A549 (cell line): ENCODE measurements around the gene CFAP69. TPM values are rescaled to one million over a fixed set of nuclear protein-coding genes. Genes with fewer than 3 reads are reported as not detected.

ENCODE experiments used
- ATAC-seq, 2 experiments: fragments of 200-7000 bp in 1 of 2; fragments of >200 bp in 1 of 2; cut with Nextera tagmentation in 1 of 2; cut with Tn5 transposase in 1 of 2; 3 replicates each; pipeline versions ENCODE4 v1.8.0 to v1.9.1; 2018 to 2020; ENCODE audit warnings: mild to moderate bottlenecking in 1 of 2, moderate library complexity in 1 of 2
- CTCF ChIA-PET: fragments of 300-600 bp; sonication (Branson Sonifier 250); formaldehyde crosslinking; extraction: SDS; loops from one replicate; lab custom pipeline; 2021; ENCODE audit warnings: antibody characterized with exemption, inconsistent platforms; lab: Yijun Ruan, JAX
- POLR2A ChIA-PET: fragments of 350-600 bp; formaldehyde crosslinking; extraction: SDS; loops from one replicate; lab custom pipeline; 2021; ENCODE audit warnings: antibody characterized with exemption, inconsistent platforms; lab: Yijun Ruan, JAX
- DNase-seq, 2 experiments: peaks; one replicate each; pipeline versions ENCODE4 v3.0.0 to v3.0.0-alpha.2; 2011 to 2016; ENCODE audit warnings: low read depth in 1 of 2, low spot score in 1 of 2
- FAIRE-seq: peaks from 2 replicates; lab custom pipeline; 2011; peaks lifted over from hg19 to GRCh38; lab: Jason Lieb, UNC
- H3K27ac ChIP-seq, 2 experiments: fragments of >200 bp; sonication (Bioruptor Twin); formaldehyde crosslinking; 3 replicates each; pipeline ENCODE4 v1.5.1; 2016 to 2017
- H3K4me1 ChIP-seq: fragments of >200 bp; sonication (Bioruptor Twin); formaldehyde crosslinking; 3 replicates; pipeline ENCODE4 v1.6.1; 2016
- H3K4me2 ChIP-seq: fragments of >200 bp; sonication (Bioruptor Twin); formaldehyde crosslinking; 3 replicates; pipeline ENCODE4 v1.6.1; 2016
- H3K4me3 ChIP-seq: fragments of >200 bp; sonication (Bioruptor Twin); formaldehyde crosslinking; 3 replicates; pipeline ENCODE4 v1.5.1; 2016
- H3K9me3 ChIP-seq: fragments of >200 bp; sonication (Bioruptor Twin); formaldehyde crosslinking; 3 replicates; pipeline ENCODE4 v1.6.1; 2016
- CBX8 ChIP-seq: fragments of 200-600 bp; sonication (generic); IDR thresholded peaks from 2 replicates; pipeline ENCODE4 v1.6.1; 2016
- CEBPB ChIP-seq, 2 experiments: fragments of >200 bp in 1 of 2; sonication (Bioruptor Twin) in 1 of 2; formaldehyde crosslinking in 1 of 2; IDR thresholded peaks; 2 replicates each; pipeline ENCODE4 v1.6.1; 2012 to 2016
- CHD4 ChIP-seq: fragments of 200-600 bp; sonication (generic); IDR thresholded peaks from 2 replicates; pipeline ENCODE4 v1.6.1; 2016; ENCODE audit warnings: antibody characterized with exemption, mild to moderate bottlenecking, borderline replicate concordance
- EHMT2 ChIP-seq: fragments of 200-600 bp; sonication (generic); IDR thresholded peaks from 2 replicates; pipeline ENCODE4 v1.6.1; 2016; ENCODE audit warnings: antibody characterized with exemption, low read depth, mild to moderate bottlenecking, moderate library complexity
- FOSB ChIP-seq: fragments of 250-450 bp; sonication (Bioruptor Pico); IDR thresholded peaks from 2 replicates; pipeline ENCODE4 v1.5.0; 2020; ENCODE audit warnings: mild to moderate bottlenecking, moderate library complexity
- FOXS1 ChIP-seq: fragments of 250-450 bp; sonication (Bioruptor Pico); IDR thresholded peaks from 2 replicates; pipeline ENCODE4 v1.5.0; 2020; ENCODE audit warnings: mild to moderate bottlenecking, moderate library complexity
- HDAC2 ChIP-seq: fragments of 200-600 bp; sonication (generic); IDR thresholded peaks from 2 replicates; pipeline ENCODE4 v1.6.1; 2016
- HOXB13 ChIP-seq: fragments of 250-450 bp; sonication (Bioruptor Pico); IDR thresholded peaks from 2 replicates; pipeline ENCODE4 v1.5.0; 2020; ENCODE audit warnings: low read depth, mild to moderate bottlenecking, moderate library complexity
- JUNB ChIP-seq: fragments of >200 bp; sonication (Bioruptor Twin); formaldehyde crosslinking; IDR thresholded peaks from 2 replicates; pipeline ENCODE4 v1.6.1; 2016
- MAFK ChIP-seq: fragments of 450-650 bp; IDR thresholded peaks from 2 replicates; pipeline ENCODE4 v1.6.1; 2014; ENCODE audit not compliant: partially characterized antibody
- NR3C1 ChIP-seq: fragments of >200 bp; sonication (Bioruptor Twin); formaldehyde crosslinking; IDR thresholded peaks from 3 replicates; pipeline ENCODE4 v1.6.1; 2017
- PHF8 ChIP-seq: fragments of 200-600 bp; sonication (generic); IDR thresholded peaks from 2 replicates; pipeline ENCODE4 v1.6.1; 2016; ENCODE audit warnings: low read depth, mild to moderate bottlenecking, antibody characterized with exemption, moderate library complexity, borderline replicate concordance
- POLR2A ChIP-seq: IDR thresholded peaks from 2 replicates; pipeline ENCODE4 v1.6.1; 2012; ENCODE audit warnings: mild to moderate bottlenecking, low read length
- POLR2AphosphoS2 ChIP-seq: conservative IDR thresholded peaks from 2 replicates; pipeline ENCODE4 v1.6.1; 2012; ENCODE audit warnings: low read length, improper control_type of control experiment, inconsistent platforms
- RFX5 ChIP-seq: fragments of 450-650 bp; IDR thresholded peaks from 2 replicates; pipeline ENCODE4 v1.7.1; 2014; ENCODE audit warnings: antibody characterized with exemption, mild to moderate bottlenecking, moderate library complexity
- ZC3H11A ChIP-seq: fragments of 450-650 bp; IDR thresholded peaks from 2 replicates; pipeline ENCODE4 v1.6.1; 2014; ENCODE audit warnings: antibody characterized with exemption, mild to moderate bottlenecking
- ZFP36 ChIP-seq: fragments of 450-650 bp; IDR thresholded peaks from 2 replicates; pipeline ENCODE4 v1.6.1; 2014; ENCODE audit warnings: borderline replicate concordance; ENCODE audit not compliant: partially characterized antibody
- ZNF302 ChIP-seq: fragments of 250-450 bp; sonication (Bioruptor Pico); IDR thresholded peaks from 2 replicates; pipeline ENCODE4 v1.9.0; 2021; ENCODE audit warnings: inconsistent platforms, mild to moderate bottlenecking, moderate library complexity
- WGBS: methylation state at CpG from one replicate; pipeline ENCODE4 v1.1.6; 2017; ENCODE audit errors: missing lambda C conversion rate; 5-methylcytosine and 5-hydroxymethylcytosine counted together
- polyA plus RNA-seq, 4 experiments: library from polyadenylated mRNA; depleted of rRNA in 3 of 4; stranded (reverse); fragments of >200 nt; fragmentation: RNase III in 1 of 4; extraction: RNeasy Plus Mini Kit Qiagen cat#74134 plus additional on column Dnase treatment in 1 of 4; gene quantifications; 2 replicates in 3 of 4; 3 replicates in 1 of 4; pipeline ENCODE4 v1.2.3, GENCODE V29; 2011 to 2017
- TF ChIP-seq, protein P1 (sequence below): fragments of >200 bp; sonication (Bioruptor Twin); formaldehyde crosslinking; IDR thresholded peaks from 3 replicates; pipeline ENCODE4 v1.6.1; 2016
- TF ChIP-seq, protein P2 (sequence below): fragments of 200-600 bp; sonication (generic); IDR thresholded peaks from 2 replicates; pipeline ENCODE4 v1.6.1; 2016; ENCODE audit warnings: antibody characterized with exemption, mild to moderate bottlenecking, moderate library complexity
- TF ChIP-seq, protein P3 (sequence below): fragments of 250-450 bp; sonication (Bioruptor Pico); IDR thresholded peaks from 2 replicates; pipeline ENCODE4 v1.5.0; 2021; ENCODE audit warnings: mild to moderate bottlenecking, moderate library complexity, borderline replicate concordance
- TF ChIP-seq, protein P4 (sequence below): fragments of 150-350 bp; IDR thresholded peaks from 2 replicates; pipeline ENCODE4 v1.6.1; 2014; ENCODE audit warnings: low read depth, mild to moderate bottlenecking, low read length
- TF ChIP-seq, protein P5 (sequence below): IDR thresholded peaks from 2 replicates; pipeline ENCODE4 v1.6.1; 2012
- TF ChIP-seq, protein P6 (sequence below): fragments of 250-450 bp; sonication (Bioruptor Pico); IDR thresholded peaks from 2 replicates; pipeline ENCODE4 v1.5.0; 2020; ENCODE audit warnings: low read depth, mild to moderate bottlenecking, moderate library complexity

Gene CFAP69
- polyA plus RNA-seq, 2 of the 4 experiments (the other 2 are of a cell fraction), result 1.9 to 6.1 TPM

DNA sequence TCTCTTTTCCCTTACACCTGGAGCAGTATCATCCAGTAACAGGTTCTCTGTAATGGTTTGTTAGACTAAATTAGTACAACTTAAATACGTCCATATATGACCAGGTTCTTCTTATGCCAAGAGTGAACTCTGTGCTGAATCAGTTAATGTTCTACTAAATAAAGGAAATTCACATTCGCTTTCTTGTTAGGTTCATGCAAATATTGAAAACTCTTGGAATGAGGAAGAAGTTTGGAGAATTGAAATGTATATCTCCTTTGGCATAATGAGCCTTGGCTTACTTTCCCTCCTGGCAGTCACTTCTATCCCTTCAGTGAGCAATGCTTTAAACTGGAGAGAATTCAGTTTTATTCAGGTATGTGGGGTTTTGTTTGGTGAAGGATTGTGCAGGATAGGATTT is 15.3 kb upstream of the CFAP69 start:
- TF ChIP-seq, protein P1, sequence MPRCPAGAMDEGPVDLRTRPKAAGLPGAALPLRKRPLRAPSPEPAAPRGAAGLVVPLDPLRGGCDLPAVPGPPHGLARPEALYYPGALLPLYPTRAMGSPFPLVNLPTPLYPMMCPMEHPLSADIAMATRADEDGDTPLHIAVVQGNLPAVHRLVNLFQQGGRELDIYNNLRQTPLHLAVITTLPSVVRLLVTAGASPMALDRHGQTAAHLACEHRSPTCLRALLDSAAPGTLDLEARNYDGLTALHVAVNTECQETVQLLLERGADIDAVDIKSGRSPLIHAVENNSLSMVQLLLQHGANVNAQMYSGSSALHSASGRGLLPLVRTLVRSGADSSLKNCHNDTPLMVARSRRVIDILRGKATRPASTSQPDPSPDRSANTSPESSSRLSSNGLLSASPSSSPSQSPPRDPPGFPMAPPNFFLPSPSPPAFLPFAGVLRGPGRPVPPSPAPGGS, result no peak
- TF ChIP-seq, all 56 proteins: peak for 0
- H3K27ac ChIP-seq, result no peak overlapping the region
- POLR2A ChIA-PET, result no interaction called here
- CTCF ChIA-PET, result interaction anchor here (2.4 kb wide), 1 partner anchor 18 kb away, joined by 8 read pairs; the partner anchor contains the start of gene STEAP2
- H3K4me3 ChIP-seq, result no peak overlapping the region
- no peak for ATAC-seq
- peak; percentile 77 for FAIRE-seq
- peaks cover 9% of the 10 kb centered on the region; the same call in 1 of the 3 replicates for H3K4me1 ChIP-seq
- 47% methylated on average over 2 of the region's 2 CpGs for WGBS
- no peak for DNase-seq
- H3K9me3 ChIP-seq, result no peaks in the 10 kb centered on the region
- H3K4me2 ChIP-seq, result peak overlapping the region; percentile 1; the same call in 1 of the 3 replicates

DNA sequence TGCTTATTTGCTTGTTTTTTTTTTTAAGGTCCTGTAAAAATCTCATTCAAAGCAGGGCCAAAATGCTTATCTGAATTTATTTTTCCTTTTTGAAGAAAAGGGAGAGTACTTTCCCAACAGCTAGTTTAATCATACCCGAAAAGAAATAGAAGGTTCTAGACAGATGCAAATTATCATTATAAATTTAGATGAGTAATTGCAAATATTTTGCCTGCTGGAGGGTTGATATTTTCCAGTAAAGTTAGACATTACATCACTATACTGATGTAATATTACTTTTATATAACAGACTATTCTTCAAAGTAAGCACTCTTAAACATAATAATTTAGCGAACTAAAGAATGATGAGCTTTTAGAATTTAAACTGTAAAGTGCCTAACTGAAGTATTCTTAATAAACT is 14.1 kb upstream of the CFAP69 start:
- no peak for FAIRE-seq
- H3K27ac ChIP-seq, result no peak overlapping the region; a peak in 1 of 6 replicates
- H3K4me1 ChIP-seq, result peaks cover 9% of the 10 kb centered on the region; the same call in 1 of the 3 replicates
- TF ChIP-seq FOXS1 (no peak), CEBPB (IDR thresholded peaks at IDR 0.05) (no peak), NR3C1 (no peak), ZNF302 (CRISPR knock-in tag) (no peak), PHF8 (no peak), FOSB (no peak), ZFP36 (no peak)
- TF ChIP-seq, protein P2, sequence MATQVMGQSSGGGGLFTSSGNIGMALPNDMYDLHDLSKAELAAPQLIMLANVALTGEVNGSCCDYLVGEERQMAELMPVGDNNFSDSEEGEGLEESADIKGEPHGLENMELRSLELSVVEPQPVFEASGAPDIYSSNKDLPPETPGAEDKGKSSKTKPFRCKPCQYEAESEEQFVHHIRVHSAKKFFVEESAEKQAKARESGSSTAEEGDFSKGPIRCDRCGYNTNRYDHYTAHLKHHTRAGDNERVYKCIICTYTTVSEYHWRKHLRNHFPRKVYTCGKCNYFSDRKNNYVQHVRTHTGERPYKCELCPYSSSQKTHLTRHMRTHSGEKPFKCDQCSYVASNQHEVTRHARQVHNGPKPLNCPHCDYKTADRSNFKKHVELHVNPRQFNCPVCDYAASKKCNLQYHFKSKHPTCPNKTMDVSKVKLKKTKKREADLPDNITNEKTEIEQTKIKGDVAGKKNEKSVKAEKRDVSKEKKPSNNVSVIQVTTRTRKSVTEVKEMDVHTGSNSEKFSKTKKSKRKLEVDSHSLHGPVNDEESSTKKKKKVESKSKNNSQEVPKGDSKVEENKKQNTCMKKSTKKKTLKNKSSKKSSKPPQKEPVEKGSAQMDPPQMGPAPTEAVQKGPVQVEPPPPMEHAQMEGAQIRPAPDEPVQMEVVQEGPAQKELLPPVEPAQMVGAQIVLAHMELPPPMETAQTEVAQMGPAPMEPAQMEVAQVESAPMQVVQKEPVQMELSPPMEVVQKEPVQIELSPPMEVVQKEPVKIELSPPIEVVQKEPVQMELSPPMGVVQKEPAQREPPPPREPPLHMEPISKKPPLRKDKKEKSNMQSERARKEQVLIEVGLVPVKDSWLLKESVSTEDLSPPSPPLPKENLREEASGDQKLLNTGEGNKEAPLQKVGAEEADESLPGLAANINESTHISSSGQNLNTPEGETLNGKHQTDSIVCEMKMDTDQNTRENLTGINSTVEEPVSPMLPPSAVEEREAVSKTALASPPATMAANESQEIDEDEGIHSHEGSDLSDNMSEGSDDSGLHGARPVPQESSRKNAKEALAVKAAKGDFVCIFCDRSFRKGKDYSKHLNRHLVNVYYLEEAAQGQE, result no peak
- TF ChIP-seq, protein P3, sequence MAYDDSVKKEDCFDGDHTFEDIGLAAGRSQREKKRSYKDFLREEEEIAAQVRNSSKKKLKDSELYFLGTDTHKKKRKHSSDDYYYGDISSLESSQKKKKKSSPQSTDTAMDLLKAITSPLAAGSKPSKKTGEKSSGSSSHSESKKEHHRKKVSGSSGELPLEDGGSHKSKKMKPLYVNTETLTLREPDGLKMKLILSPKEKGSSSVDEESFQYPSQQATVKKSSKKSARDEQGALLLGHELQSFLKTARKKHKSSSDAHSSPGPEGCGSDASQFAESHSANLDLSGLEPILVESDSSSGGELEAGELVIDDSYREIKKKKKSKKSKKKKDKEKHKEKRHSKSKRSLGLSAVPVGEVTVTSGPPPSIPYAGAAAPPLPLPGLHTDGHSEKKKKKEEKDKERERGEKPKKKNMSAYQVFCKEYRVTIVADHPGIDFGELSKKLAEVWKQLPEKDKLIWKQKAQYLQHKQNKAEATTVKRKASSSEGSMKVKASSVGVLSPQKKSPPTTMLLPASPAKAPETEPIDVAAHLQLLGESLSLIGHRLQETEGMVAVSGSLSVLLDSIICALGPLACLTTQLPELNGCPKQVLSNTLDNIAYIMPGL (CRISPR knock-in tag), result no peak
- TF ChIP-seq, all 56 proteins: peak for 0
- ATAC-seq, result no peak
- DNase-seq, result no peak
- H3K4me3 ChIP-seq, result no peak overlapping the region
- H3K9me3 ChIP-seq, result no peaks in the 10 kb centered on the region
- H3K4me2 ChIP-seq, result no peak overlapping the region
- POLR2A ChIA-PET, result no interaction called here
- CTCF ChIA-PET, result no interaction called here
- 91% methylated on average over 2 of the region's 2 CpGs for WGBS

DNA sequence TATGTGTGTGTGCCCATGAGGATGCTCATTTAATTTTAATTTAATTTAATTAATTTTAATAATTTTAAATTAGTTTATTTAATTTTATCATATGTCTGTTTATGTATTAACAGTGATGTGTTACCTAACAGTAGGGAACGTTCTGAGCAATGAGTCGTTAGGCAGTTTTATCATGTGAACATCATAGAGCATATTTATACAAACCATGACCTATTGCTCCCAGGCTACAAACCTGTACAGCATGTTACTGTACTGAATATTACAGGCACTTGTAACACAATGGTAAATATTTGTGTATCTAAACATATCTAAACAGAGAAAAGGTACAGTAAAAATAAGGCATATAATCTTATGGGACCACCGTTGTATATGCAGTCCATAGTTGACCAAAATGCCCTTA is 13.7 kb upstream of the CFAP69 start:
- no peak for ATAC-seq
- WGBS, result 65% methylated on average over 3 of the region's 3 CpGs
- FAIRE-seq, result no peak
- ChIA-PET POLR2A (no interaction called here), CTCF (no interaction called here)
- H3K9me3 ChIP-seq, result no peaks in the 10 kb centered on the region
- H3K4me2 ChIP-seq, result no peak overlapping the region
- no peak for DNase-seq
- TF ChIP-seq, protein P4, sequence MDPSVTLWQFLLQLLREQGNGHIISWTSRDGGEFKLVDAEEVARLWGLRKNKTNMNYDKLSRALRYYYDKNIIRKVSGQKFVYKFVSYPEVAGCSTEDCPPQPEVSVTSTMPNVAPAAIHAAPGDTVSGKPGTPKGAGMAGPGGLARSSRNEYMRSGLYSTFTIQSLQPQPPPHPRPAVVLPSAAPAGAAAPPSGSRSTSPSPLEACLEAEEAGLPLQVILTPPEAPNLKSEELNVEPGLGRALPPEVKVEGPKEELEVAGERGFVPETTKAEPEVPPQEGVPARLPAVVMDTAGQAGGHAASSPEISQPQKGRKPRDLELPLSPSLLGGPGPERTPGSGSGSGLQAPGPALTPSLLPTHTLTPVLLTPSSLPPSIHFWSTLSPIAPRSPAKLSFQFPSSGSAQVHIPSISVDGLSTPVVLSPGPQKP, result no peak
- TF ChIP-seq POLR2A, result no peak
- TF ChIP-seq HDAC2, result no peak
- TF ChIP-seq, protein P5, sequence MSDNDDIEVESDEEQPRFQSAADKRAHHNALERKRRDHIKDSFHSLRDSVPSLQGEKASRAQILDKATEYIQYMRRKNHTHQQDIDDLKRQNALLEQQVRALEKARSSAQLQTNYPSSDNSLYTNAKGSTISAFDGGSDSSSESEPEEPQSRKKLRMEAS, result no peak
- no peak for TF ChIP-seq ZC3H11A
- TF ChIP-seq HOXB13, result no peak
- TF ChIP-seq, protein P6, sequence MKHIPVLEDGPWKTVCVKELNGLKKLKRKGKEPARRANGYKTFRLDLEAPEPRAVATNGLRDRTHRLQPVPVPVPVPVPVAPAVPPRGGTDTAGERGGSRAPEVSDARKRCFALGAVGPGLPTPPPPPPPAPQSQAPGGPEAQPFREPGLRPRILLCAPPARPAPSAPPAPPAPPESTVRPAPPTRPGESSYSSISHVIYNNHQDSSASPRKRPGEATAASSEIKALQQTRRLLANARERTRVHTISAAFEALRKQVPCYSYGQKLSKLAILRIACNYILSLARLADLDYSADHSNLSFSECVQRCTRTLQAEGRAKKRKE, result no peak
- TF ChIP-seq POLR2AphosphoS2, result no peak
- no peak for TF ChIP-seq ZNF302 (CRISPR knock-in tag)
- no peak for TF ChIP-seq NR3C1
- TF ChIP-seq MAFK, result no peak
- TF ChIP-seq RFX5, result no peak
- TF ChIP-seq CBX8, result no peak
- TF ChIP-seq JUNB, result no peak
- TF ChIP-seq CEBPB (IDR thresholded peaks at IDR 0.05), result no peak
- no peak for TF ChIP-seq CHD4
- TF ChIP-seq EHMT2, result no peak
- H3K27ac ChIP-seq, result no peak overlapping the region; a peak in 1 of 6 replicates
- no peak overlapping the region for H3K4me3 ChIP-seq
- H3K4me1 ChIP-seq, result peaks cover 9% of the 10 kb centered on the region; the same call in 1 of the 3 replicates
